Hematopoietic multipotent progenitor cell treated with erythropoietin and hydrocortisone succinate and interleukin-3 and kit ligand, for 15 days (in vitro differentiated cells): ENCODE data around the gene RPS6KL1.

Experiments used
- DNase-seq: peaks from one replicate; pipeline ENCODE4 v3.0.0-alpha.2; 2015; ENCODE audit warnings: low spot score

The RPS6KL1 gene, protein sequence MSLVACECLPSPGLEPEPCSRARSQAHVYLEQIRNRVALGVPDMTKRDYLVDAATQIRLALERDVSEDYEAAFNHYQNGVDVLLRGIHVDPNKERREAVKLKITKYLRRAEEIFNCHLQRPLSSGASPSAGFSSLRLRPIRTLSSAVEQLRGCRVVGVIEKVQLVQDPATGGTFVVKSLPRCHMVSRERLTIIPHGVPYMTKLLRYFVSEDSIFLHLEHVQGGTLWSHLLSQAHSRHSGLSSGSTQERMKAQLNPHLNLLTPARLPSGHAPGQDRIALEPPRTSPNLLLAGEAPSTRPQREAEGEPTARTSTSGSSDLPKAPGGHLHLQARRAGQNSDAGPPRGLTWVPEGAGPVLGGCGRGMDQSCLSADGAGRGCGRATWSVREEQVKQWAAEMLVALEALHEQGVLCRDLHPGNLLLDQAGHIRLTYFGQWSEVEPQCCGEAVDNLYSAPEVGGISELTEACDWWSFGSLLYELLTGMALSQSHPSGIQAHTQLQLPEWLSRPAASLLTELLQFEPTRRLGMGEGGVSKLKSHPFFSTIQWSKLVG

DNA sequence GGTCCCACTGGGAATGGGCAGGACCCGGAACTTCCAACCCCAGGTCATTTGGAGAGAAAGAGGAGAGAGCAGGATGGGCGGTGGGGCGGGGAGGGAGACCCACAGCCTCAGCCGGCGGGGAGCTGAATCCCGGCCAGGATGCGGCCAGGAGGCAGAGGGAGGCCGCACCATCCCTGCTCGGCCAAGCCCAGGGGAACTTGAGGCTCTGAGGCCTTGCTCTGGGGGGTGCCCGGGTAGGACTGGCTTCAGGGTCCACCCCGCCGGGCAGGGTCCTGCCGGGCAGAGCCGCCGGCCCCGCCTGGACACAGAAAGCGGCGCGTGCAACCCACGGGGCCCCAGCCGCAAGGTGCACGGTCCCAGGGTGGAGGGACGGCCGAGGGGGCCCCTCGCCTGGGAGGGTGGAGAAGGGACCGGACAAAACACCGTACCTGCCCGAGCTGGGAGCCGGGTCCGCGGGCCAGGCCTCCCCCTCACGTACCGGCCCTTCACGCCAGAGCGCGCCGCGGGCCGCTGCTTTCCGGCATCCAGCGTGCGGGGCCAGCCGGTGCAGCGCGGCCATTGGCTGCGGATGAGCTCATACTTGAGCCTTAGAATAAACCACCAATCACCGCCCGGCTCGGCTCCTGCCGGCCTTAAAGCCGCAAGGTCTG is at the start of gene RPS6KL1:
Gene RPS6KL1, minus strand, starts transcription at position 509 of the 650 bp plus-strand sequence. CDS start 1,719 bp downstream, outside the sequence.
- peak; percentile 79 for DNase-seq

DNA sequence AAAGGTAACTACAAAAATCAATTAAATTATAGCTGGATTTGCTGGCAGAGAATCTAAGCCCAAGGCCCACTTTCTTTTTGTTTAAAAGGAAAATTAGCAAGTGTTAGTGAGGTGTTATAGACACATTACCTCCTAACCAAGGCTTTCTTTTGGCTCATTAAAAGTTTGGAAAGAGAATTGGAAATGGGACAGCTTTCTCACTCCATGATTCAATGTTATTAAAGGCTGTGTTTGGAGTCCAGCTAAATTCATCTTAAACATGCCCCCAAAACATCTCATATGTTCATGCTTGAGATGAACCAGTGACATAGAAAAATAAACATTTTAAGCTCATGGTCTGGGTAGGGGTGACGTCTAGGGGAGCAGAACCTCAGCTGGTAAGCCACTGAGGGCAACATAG is 45.8 kb upstream of the RPS6KL1 start:
- DNase-seq = no peak

DNA sequence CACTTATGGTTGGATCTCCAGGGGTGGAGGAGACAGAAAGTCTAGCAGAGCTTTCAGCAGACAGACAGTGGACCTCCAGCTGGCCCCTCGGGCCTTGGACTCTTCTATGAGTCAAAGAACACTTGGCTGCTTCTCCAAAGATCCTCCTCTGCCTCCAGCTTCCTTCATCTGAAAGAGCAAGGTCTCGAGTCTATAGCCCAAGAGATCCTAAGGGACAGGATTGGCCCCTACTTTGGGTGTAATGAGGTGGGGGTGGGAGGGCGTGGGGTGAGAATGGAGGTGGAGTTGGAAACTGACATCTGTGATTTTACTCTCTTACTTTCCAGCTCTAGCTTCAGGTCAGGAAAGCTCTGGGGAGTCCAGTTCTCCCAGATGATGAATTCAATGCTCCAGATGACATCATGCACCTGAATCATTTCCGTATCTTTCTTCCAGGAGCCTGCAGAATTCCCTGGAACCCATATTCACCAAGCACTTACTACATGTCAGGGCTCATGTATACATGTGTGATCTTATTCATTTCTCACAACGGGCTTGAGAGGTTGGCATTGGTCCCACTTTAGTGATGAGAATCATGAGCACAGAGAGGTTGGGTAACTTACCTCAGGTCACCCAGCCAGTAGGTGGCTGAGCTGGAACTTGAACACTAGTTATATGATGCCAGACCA is 42.6 kb upstream of the RPS6KL1 start:
- no peak for DNase-seq

DNA sequence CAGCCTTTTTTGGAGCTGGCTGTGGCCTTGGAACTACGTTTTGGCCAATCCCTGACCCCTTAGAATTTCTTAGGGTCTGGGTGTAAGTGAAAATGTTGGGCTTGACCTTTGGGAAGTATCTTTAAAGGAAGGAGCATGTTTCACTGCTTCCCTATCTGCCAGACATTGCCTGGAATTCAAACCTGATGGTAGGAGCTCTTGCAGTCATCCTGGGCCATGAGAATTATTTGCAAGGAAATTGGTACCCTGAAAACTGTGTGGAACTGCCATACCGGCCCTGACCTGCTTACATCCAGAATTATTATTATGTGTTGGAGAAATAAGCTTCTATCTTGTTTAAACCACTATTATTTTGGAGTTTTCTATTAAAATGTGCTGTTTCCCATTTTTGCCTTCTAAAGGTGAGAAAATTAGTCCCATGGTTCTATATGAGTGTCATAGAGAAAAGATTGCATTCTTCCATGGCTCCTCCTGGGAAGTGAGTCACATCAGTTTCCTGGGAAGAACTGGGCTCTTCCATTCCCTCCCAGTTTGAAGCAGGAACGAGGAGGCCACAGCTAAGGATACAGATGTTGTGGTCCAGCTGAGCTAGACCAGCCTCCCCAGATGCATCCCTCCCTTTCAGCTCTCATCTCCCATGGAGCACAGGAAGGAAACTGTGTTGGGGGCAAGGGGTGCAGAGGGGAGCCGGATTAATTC is 41.9 kb upstream of the RPS6KL1 start:
- no peak for DNase-seq

DNA sequence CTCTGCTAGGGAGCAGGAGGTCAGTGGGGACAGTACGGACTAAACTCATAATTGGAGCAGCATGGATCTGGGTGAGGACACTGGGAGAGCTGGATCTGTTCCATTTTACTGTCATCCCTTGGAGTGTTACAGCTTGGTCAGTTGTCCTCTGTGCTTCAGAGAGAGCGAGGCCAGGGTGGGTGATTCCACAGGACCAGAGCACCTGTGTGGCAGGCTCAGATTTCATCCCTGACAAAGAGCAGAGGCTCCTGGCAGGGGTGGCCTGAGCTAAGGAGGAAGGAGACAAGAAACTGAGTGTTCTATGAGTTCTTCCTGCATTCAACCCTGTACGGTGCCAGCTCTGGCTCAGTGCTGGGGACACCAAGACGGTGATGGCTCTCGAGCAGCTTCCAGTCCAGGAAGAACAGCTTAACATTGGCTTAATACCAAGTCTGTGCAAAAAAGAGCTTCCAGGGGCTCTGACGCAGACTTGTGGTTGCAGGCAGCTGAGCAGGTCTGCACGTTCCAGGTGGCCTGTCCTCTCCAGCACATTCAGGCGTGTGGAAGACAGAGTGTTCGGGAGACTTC is 40.7 kb upstream of the RPS6KL1 start:
- DNase-seq = no peak

DNA sequence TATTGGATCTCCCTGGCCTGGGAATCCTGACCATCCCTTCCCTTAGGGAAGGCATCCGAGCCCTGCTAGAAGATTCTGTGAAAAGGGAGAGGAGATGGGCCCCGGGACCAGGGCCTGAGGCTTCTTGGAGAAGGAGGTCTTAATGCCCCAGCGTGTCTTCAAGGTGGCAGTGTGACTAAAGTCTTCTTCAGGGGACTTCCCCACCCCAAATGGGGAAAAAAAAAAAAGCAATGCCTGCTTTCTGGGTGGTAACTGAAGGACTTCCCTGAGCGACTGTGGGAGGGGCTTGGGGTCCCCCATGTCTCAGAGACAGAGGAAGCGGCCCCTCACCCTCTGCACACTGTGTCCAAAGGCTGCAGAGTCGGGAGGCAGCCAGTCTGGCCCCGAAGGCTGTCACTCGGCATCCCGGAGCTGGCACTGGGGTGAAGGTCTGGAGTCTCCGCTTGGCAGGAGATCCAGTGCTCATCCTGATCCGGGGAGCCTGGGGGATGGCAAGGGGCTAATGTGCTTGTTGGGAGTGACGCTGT is 40.2 kb upstream of the RPS6KL1 start:
- DNase-seq = no peak

DNA sequence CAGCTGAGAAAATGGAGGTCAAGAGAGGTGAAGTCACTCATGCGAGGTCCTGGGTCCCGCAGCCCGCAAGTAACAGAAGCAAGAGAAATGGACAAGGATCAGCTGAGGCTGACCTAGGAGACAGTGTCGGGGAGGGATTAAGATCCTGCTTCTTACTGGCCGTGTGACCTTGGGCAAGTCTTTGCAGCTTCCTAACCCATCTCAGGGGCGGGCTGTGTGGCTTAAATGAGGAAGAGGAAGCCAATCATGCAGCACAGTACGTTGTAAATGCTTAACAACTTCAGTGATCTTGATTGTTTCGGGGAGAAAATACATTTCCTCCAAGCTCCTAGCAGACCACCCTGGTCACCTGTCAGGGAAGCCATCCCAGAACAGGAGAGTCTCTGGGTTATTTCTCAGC is 39.4 kb upstream of the RPS6KL1 start:
- DNase-seq = no peak

DNA sequence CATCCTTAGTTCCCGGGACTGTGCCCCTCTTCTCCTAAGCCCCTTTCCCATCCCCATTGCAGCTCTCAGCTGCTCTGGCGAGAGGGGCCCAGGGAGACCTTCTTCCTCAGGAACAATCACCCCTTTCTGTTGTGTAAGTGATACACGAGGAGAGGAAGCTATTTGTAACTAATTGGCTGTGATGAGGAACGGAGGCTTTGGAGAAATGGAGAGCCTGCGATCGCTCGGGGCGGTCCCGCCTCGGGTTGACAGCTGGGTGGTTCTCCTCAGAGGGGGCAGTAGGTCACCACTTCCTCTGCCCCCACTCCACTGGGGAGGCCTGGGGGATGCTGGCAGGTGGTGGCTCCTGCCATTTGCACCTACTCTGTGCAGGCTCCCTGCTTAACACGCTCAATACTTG is 39.0 kb upstream of the RPS6KL1 start:
- DNase-seq = no peak

DNA sequence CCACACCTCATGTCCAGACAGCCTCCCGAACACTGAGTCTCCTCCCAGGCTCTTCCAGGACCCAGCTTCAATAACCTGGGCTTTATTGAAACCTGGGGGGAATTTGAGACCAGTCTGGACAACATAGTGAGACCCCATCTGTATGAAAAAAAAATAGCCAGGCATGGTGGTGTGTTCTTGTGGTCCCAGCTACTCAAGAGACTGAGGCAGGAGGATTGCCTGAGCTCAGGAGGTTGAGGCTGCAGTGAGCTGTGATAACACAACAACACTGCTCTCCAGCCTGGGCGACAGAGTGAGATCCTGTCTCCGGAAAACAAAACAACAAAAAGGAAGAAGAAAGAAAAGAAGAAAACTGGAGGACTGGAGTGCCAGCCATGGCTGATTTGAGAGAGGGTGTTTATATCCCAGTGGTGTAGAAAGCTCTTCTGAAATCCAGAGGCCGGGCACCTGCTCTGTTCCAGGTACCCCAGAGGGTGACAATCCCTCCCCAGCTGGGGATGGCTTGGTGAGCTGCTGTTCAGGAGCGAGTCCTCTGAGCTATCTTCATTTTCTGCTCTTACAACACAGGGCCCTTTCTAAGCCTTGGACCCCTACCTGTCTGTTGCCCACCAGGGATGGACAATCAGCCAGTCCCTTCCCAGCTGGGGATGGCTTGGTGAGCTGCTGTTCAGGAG is 38.3 kb upstream of the RPS6KL1 start:
- DNase-seq = no peak

DNA sequence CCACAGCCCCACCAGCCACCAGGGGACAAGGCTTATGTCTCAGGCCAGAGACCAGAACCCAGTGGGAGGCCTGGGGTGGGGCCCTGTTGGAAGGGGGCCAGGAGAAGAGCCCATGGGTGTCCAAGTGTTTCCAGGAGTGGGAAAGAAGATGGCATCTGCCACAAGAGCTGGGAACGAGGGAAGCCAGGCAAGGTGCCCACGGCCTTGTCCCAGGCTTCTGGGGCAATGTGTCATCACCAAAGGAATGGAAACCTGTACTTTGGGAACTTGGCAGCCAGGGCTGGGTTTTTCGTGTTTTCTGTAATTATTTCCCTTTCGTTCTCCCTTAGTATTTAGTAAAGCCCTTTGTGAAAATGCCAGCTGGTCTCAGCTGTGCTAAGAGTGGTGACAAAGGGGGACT is 37.7 kb upstream of the RPS6KL1 start:
- no peak for DNase-seq

DNA sequence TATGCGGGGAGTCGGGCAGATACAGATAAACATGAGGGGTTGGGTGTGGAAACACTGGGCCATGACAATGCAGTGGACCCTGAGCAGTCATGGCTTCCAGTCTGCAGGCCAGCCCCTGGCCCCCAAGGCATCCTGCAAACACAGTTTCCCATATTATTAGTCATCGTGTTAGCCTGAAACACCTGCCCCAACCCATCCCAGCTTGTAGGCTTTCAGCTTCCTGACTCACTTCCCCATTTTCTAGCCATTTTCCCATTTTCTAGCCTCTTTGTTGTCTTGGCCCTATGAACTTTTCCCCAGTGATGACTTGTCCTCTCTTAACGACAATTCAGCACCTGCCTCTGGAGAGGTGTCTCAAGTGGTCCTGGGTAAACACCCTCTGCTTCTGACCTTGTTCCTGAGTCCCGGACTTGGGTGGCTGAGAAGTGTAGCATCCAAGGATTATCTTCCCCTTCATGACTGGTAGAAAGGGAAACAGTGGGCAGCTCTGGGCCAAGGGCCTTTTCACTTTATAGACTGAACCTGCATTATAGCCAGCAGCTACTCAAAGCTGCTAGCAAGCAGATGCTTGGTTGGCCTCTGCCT is 36.6 kb upstream of the RPS6KL1 start:
- no peak for DNase-seq

DNA sequence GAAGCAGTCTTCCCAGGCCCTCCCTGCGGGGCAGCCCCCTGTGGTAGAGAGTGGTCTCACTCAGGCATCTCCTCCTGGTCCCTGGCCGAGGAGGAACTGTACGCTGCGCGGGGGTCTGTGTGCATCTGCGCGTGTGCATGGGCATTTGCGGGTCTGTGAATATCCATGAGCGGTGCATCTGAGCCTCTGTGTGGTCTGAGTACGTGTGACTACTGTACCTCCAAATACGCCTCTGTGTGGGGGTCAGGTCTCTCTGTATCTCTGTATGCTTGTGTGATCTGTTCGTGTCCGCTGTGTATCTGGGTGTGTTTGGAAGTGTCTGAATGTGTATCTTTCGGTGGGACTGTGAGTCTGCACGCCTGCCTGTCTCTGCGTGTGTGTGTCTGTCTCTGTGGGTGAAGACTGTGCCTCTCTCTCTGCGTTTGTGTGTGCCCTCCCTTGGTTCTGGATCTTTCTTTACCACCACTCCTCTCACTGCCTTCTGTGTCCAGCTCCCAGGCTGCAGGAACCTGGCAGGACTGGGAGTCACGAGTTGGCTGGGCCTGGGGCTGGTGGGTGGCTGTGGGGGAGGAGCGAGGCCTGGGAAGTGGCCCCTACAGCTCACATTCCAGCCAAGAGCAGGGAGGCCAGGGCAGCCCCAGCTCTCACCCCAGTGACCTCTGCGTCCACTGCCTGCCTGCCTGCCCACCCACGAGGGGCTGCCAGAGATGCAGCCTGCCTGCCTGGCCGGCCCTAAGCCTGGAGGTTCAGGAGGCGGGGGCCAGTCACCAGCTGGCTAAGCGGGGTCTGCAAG is 33.4 kb upstream of the RPS6KL1 start:
- no peak for DNase-seq

DNA sequence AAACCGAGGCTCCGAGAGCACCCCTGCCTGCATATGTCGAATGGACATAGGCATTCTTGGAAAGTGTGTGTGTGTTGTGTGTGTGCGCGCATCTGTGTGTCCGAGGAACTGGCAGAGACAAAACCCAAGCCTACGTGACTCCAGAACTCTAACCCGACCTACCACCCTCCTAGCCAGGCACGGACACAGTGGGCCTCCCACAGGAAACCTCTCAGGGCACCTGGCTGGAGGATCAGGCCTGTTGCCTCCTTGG is 32.9 kb upstream of the RPS6KL1 start:
- no peak for DNase-seq

DNA sequence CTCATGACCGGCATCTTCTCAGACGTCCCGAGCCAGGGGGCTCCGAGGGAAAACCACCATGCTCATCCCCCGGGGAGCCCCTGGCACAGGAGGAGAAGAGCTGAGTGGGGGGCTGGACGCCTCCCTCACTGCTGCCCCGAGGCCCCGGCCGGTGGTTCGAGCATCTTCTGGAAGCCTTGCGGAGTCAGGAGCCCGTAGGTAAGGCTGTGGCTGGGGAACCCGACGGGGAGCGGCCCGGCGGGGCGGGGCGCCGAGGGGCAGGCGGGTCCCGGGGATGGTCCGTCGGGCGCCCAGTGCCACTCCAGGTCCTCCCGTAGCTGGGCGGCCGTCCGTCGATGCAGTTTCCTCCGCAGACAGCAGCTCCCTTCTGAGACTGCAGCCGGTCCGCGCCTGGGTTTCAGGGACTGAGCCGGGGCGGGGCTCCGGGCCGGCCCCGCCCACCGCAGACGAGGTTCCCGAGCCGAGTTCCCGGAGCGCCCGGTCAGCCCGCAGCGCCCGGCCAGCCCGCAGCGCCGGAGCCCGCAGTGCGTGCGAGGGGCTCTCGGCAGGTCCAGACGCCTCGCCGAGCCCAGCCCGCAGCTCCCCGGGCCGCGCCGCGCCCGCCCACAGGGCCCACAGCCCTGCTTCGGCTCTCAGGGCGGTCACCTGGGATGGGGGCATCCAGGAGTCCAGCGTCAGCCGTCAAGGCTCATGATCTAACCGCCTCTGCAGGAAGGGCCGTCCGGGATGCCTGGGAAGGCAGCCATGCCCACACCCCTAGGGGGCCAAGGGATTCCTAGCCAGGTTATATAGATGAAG is 32.4 kb upstream of the RPS6KL1 start, which contains the start of gene PGF:
Gene PGF, minus strand, starts transcription at position 369 of the 798 bp plus-strand sequence. Its CDS starts 355 bp downstream, at position 14.
- DNase-seq = peak; percentile 53

DNA sequence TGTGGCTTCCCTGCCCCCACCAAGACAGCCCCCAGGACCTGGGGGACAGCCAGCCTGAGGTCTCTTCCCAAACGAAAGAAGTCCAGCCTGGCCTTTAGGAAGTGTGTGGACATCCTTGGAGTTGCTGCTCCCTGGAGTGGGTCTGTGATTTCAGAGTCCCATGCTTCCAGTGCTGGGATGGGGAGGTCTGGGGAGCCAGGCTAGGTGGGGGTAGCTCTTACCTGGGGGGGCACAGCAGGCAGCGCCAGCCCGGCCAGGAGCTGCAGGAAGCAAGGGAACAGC is 31.8 kb upstream of the RPS6KL1 start:
- DNase-seq = no peak

DNA sequence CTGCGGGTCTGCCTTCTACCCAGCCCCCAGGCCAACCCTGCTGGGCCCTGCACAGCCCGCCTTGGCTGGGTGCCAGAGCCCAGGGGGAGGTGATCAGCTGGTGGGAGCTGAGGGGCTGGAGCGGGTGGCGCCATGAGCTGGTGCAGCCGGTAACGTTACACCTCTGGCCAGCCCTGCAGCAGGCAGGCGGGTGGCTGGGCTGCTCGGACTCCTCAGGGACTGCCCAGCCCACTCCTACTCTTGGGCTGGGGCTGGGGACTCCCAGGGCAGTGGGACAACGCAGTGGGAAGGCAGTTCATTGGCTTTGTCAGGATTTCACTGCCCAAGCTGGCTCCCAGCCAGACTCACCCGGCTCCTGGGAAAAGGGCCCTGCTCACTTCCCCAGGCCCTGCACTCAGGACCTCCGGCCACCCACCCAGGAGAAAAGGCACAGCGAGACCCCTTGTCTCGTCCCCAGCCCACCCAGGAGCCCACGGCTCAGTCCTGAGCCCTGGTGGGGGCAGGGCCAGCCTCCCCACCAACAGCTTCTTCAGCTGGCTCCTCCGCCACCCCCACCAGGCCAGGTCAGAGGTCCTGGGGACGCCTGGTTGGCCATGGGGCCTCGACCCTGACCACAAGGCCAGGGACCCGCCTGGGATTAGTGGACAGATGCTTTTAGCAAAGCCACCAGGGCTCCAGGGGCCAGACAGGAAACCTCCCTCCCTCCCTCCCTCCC is 31.3 kb upstream of the RPS6KL1 start:
- no peak for DNase-seq

DNA sequence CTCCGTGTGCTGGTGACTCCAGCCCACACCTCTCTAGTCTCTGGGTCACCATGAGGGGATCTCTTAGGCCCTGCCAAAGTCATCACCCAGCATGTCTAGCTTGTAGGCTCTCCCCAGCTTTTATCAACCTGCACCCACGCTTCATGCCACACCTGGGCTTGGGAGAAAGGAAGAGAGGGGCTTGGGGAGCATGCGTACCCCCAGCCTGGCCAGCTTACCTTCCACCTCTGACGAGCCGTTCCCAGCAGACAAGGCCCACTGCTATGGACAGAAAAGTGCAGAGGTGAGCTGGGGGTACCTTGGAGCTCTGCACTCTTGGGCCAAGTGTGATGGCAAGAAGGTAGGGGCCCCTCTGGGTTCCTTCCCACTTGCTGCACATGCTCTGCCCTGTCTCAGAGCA is 30.6 kb upstream of the RPS6KL1 start:
- no peak for DNase-seq

DNA sequence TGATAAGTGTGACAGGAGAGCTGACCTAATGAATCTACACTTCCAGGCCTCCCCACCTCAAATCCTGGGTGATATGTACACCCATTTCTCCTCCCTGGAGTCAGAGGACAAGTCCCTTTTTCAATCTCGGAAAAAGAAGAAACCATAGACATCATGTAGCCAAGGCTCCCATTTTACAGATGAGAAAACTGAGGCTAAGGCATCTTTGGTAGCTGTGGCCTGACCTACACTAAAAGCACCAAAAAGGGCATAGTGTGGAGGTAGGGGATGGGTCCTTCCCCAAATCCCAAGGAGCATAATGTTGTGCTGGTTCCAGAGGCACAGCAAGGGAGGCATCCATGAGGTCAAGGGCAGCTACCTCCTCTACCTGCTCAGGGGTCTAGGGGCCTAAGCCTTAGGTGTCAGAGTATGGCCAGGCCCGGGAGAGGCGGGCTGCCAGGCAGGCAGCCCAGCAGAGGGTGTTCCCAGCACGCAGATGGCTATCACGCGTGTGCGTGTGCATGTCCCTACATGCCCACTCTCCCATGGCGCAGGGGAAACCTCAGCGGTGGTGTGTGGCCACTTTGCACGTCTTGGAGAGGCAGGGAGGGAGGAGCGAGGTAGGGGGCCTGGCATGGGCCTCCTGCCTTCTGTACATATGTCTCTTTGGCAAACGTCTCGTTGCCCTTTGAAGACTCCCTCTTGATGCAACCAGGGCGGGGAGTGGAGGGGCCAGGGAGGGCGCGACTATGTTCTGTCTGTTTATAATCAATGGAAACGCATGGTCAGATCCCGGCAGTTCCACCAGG is 29.8 kb upstream of the RPS6KL1 start:
- peak; percentile 22 for DNase-seq
